Measurements from ENCODE around the gene RCAN1. TPM values are rescaled to one million over a fixed set of nuclear protein-coding genes. Genes with fewer than 3 reads are reported as not detected.
"Not testable (repeated sequence)": the region's sequence is repeated elsewhere in the genome, so short reads cannot be mapped to it uniquely, and the experiment has no call there.

RCAN1 gene
- total and polyA plus RNA-seq, 5 donors from 2014 or later = 3.9 to 16.1 (median 10.4) TPM

GRCh38 chr21:34570313-34570712, 44.6 kb downstream of the RCAN1 start:
- Histone ChIP-seq H3K36me3 (ENCODE audit: control insufficient read depth, insufficient read depth, low read length) (no peaks in the 10 kb centered on the region), H3K27me3 (ENCODE audit: control insufficient read depth, insufficient read depth, low read length) (no peaks in the 10 kb centered on the region), H3K27ac (ENCODE audit: insufficient read depth, low read length, poor library complexity, severe bottlenecking) (no peak overlapping the region), H3K4me1 (ENCODE audit: control insufficient read depth, insufficient read depth, low read length, poor library complexity, severe bottlenecking) (no peaks in the 10 kb centered on the region), H3K4me3 (ENCODE audit: low read depth, low read length) (no peak overlapping the region), H3K9me3 (ENCODE audit: control insufficient read depth in 2 of 2, low read length in 2 of 2) (no peaks in the 10 kb centered on the region)
- Mint-ChIP-seq H3K4me1 (peaks cover 0 to 2% (median 0%) of the 10 kb centered on the region in 4 donors), H3K9me3 (peaks cover 0 to 4% (median 2%) of the 10 kb centered on the region in 7 donors), H3K27ac (no peak overlapping the region), H3K27me3 (no peaks in the 10 kb centered on the region), H3K4me3 (no peak overlapping the region), H3K36me3 (peaks cover 9% of the 10 kb centered on the region)
- DNase-seq (no peak), ATAC-seq (ENCODE audit: low read depth in 2 of 2) (no peak)

GRCh38 chr21:34569381-34569979, 45.4 kb downstream of the RCAN1 start:
- no peaks in the 10 kb centered on the region for H3K27me3 Mint-ChIP-seq
- ATAC-seq (ENCODE audit: low read depth in 2 of 2) = no peak
- no peak overlapping the region for H3K4me3 ChIP-seq (ENCODE audit: low read depth, low read length)

GRCh38 chr21:34568801-34569200, 46.1 kb downstream of the RCAN1 start:
- not testable (repeated sequence) for H3K4me1 Mint-ChIP-seq; ATAC-seq (ENCODE audit: low read depth in 2 of 2)

More at GRCh38 chr21:34569381-34569979, 45.4 kb downstream of the RCAN1 start:
- H3K36me3 Mint-ChIP-seq = peaks cover 9% of the 10 kb centered on the region
- no peak for DNase-seq
- H3K27ac Mint-ChIP-seq = no peak overlapping the region
- Histone ChIP-seq H3K27ac (ENCODE audit: insufficient read depth, low read length, poor library complexity, severe bottlenecking) (no peak overlapping the region), H3K9me3 (ENCODE audit: control insufficient read depth in 2 of 2, low read length in 2 of 2) (no peaks in the 10 kb centered on the region), H3K36me3 (ENCODE audit: control insufficient read depth, insufficient read depth, low read length) (no peaks in the 10 kb centered on the region), H3K27me3 (ENCODE audit: control insufficient read depth, insufficient read depth, low read length) (no peaks in the 10 kb centered on the region), H3K4me1 (ENCODE audit: control insufficient read depth, insufficient read depth, low read length, poor library complexity, severe bottlenecking) (no peaks in the 10 kb centered on the region)
- H3K4me3 Mint-ChIP-seq = no peak overlapping the region
- H3K4me1 Mint-ChIP-seq = peaks cover 0 to 2% (median 0%) of the 10 kb centered on the region in 4 donors
- H3K9me3 Mint-ChIP-seq = peaks cover 0 to 4% (median 2%) of the 10 kb centered on the region in 7 donors

GRCh38 chr21:34567604-34568155, 47.2 kb downstream of the RCAN1 start:
- no peak for DNase-seq
- Mint-ChIP-seq H3K9me3 (peaks cover 0 to 3% (median 2%) of the 10 kb centered on the region in 7 donors), H3K27me3 (no peaks in the 10 kb centered on the region), H3K4me1 (peaks cover 0 to 2% (median 0%) of the 10 kb centered on the region in 4 donors), H3K36me3 (peaks cover 13% of the 10 kb centered on the region), H3K27ac (no peak overlapping the region), H3K4me3 (no peak overlapping the region)
- Histone ChIP-seq H3K4me3 (ENCODE audit: low read depth, low read length) (no peak overlapping the region), H3K27me3 (ENCODE audit: control insufficient read depth, insufficient read depth, low read length) (no peaks in the 10 kb centered on the region), H3K9me3 (ENCODE audit: control insufficient read depth in 2 of 2, low read length in 2 of 2) (no peaks in the 10 kb centered on the region), H3K27ac (ENCODE audit: insufficient read depth, low read length, poor library complexity, severe bottlenecking) (no peak overlapping the region), H3K36me3 (ENCODE audit: control insufficient read depth, insufficient read depth, low read length) (no peaks in the 10 kb centered on the region), H3K4me1 (ENCODE audit: control insufficient read depth, insufficient read depth, low read length, poor library complexity, severe bottlenecking) (no peaks in the 10 kb centered on the region)
- no peak for ATAC-seq (ENCODE audit: low read depth in 2 of 2)

More at GRCh38 chr21:34568801-34569200, 46.1 kb downstream of the RCAN1 start:
- not testable (repeated sequence) for H3K27ac ChIP-seq (ENCODE audit: insufficient read depth, low read length, poor library complexity, severe bottlenecking); H3K4me1 ChIP-seq (ENCODE audit: control insufficient read depth, insufficient read depth, low read length, poor library complexity, severe bottlenecking); H3K9me3 ChIP-seq (ENCODE audit: control insufficient read depth in 2 of 2, low read length in 2 of 2); H3K9me3 Mint-ChIP-seq; H3K27me3 ChIP-seq (ENCODE audit: control insufficient read depth, insufficient read depth, low read length); H3K27ac Mint-ChIP-seq; H3K4me3 ChIP-seq (ENCODE audit: low read depth, low read length); H3K4me3 Mint-ChIP-seq; H3K27me3 Mint-ChIP-seq; DNase-seq; H3K36me3 ChIP-seq (ENCODE audit: control insufficient read depth, insufficient read depth, low read length)
- H3K36me3 Mint-ChIP-seq = peaks cover 13% of the 10 kb centered on the region

- Mint-ChIP-seq H3K27me3 (no peaks in the 10 kb centered on the region), H3K27ac (no peak overlapping the region)
- DNase-seq = no peak
Observed at GRCh38 chr21:34565238-34565637, 49.7 kb downstream of the RCAN1 start.

GRCh38 chr21:34563370-34563769, 51.5 kb downstream of the RCAN1 start:
- DNase-seq; H3K9me3 Mint-ChIP-seq; H3K27me3 Mint-ChIP-seq; H3K36me3 ChIP-seq (ENCODE audit: control insufficient read depth, insufficient read depth, low read length); H3K4me3 ChIP-seq (ENCODE audit: low read depth, low read length); H3K27ac ChIP-seq (ENCODE audit: insufficient read depth, low read length, poor library complexity, severe bottlenecking); H3K27ac Mint-ChIP-seq; H3K27me3 ChIP-seq (ENCODE audit: control insufficient read depth, insufficient read depth, low read length); H3K36me3 Mint-ChIP-seq; H3K4me1 ChIP-seq (ENCODE audit: control insufficient read depth, insufficient read depth, low read length, poor library complexity, severe bottlenecking); H3K4me3 Mint-ChIP-seq; H3K4me1 Mint-ChIP-seq; H3K9me3 ChIP-seq (ENCODE audit: control insufficient read depth in 2 of 2, low read length in 2 of 2); ATAC-seq (ENCODE audit: low read depth in 2 of 2): not testable (repeated sequence)

More at GRCh38 chr21:34565238-34565637, 49.7 kb downstream of the RCAN1 start:
- Histone ChIP-seq H3K36me3 (ENCODE audit: control insufficient read depth, insufficient read depth, low read length) (no peaks in the 10 kb centered on the region), H3K4me3 (ENCODE audit: low read depth, low read length) (no peak overlapping the region), H3K27ac (ENCODE audit: insufficient read depth, low read length, poor library complexity, severe bottlenecking) (no peak overlapping the region), H3K9me3 (ENCODE audit: control insufficient read depth in 2 of 2, low read length in 2 of 2) (no peaks in the 10 kb centered on the region), H3K27me3 (ENCODE audit: control insufficient read depth, insufficient read depth, low read length) (no peaks in the 10 kb centered on the region), H3K4me1 (ENCODE audit: control insufficient read depth, insufficient read depth, low read length, poor library complexity, severe bottlenecking) (no peaks in the 10 kb centered on the region)
- ATAC-seq (ENCODE audit: low read depth in 2 of 2) = no peak
- peaks cover 0 to 2% (median 0%) of the 10 kb centered on the region in 4 donors for H3K4me1 Mint-ChIP-seq
- H3K4me3 Mint-ChIP-seq = no peak overlapping the region
- H3K9me3 Mint-ChIP-seq = no peaks in the 10 kb centered on the region
- peaks cover 10% of the 10 kb centered on the region for H3K36me3 Mint-ChIP-seq

- Mint-ChIP-seq H3K27ac (no peak overlapping the region), H3K27me3 (no peaks in the 10 kb centered on the region), H3K9me3 (no peaks in the 10 kb centered on the region), H3K4me3 (no peak overlapping the region), H3K4me1 (no peaks in the 10 kb centered on the region), H3K36me3 (peaks cover 12% of the 10 kb centered on the region)
- DNase-seq = no peak
- ATAC-seq (ENCODE audit: low read depth in 2 of 2) = no peak
- no peaks in the 10 kb centered on the region for H3K27me3 ChIP-seq (ENCODE audit: control insufficient read depth, insufficient read depth, low read length)
- no peak overlapping the region for H3K27ac ChIP-seq (ENCODE audit: insufficient read depth, low read length, poor library complexity, severe bottlenecking)
- no peaks in the 10 kb centered on the region for H3K4me1 ChIP-seq (ENCODE audit: control insufficient read depth, insufficient read depth, low read length, poor library complexity, severe bottlenecking)
- no peaks in the 10 kb centered on the region for H3K36me3 ChIP-seq (ENCODE audit: control insufficient read depth, insufficient read depth, low read length)
- no peak overlapping the region for H3K4me3 ChIP-seq (ENCODE audit: low read depth, low read length)
- no peaks in the 10 kb centered on the region for H3K9me3 ChIP-seq (ENCODE audit: control insufficient read depth in 2 of 2, low read length in 2 of 2)
Observed at GRCh38 chr21:34561806-34562205, 53.1 kb downstream of the RCAN1 start.

GRCh38 chr21:34560609-34561008, 54.3 kb downstream of the RCAN1 start:
- H3K27me3 Mint-ChIP-seq = no peaks in the 10 kb centered on the region
- H3K36me3 ChIP-seq (ENCODE audit: control insufficient read depth, insufficient read depth, low read length) = no peaks in the 10 kb centered on the region
- H3K27ac ChIP-seq (ENCODE audit: insufficient read depth, low read length, poor library complexity, severe bottlenecking) = no peak overlapping the region
- DNase-seq (no peak), ATAC-seq (ENCODE audit: low read depth in 2 of 2) (no peak)
- no peaks in the 10 kb centered on the region for H3K4me1 ChIP-seq (ENCODE audit: control insufficient read depth, insufficient read depth, low read length, poor library complexity, severe bottlenecking)
- peaks cover 12% of the 10 kb centered on the region for H3K36me3 Mint-ChIP-seq
- H3K27ac Mint-ChIP-seq = no peak overlapping the region
- H3K27me3 ChIP-seq (ENCODE audit: control insufficient read depth, insufficient read depth, low read length) = no peaks in the 10 kb centered on the region
- no peak overlapping the region for H3K4me3 ChIP-seq (ENCODE audit: low read depth, low read length)
- no peaks in the 10 kb centered on the region for H3K9me3 ChIP-seq (ENCODE audit: control insufficient read depth in 2 of 2, low read length in 2 of 2)
- no peaks in the 10 kb centered on the region for H3K4me1 Mint-ChIP-seq
- no peak overlapping the region for H3K4me3 Mint-ChIP-seq
- H3K9me3 Mint-ChIP-seq = no peaks in the 10 kb centered on the region
